Smooth muscle cell (in vitro differentiated cells): Measurements from ENCODE around the gene DEGS2. TPM values are rescaled to one million over a fixed set of nuclear protein-coding genes. Genes with fewer than 3 reads are reported as not detected.

ENCODE experiments used
- DNase-seq: peaks from one replicate; lab custom pipeline; 2025; ENCODE audit not compliant: unreplicated experiment; lab: John Stamatoyannopoulos, UW
- H2AFZ ChIP-seq: fragments of 200-600 bp; sonication (generic); 2 replicates; pipeline ENCODE4 v1.6.0; 2016; ENCODE audit warnings: antibody characterized with exemption, low read depth, mild to moderate bottlenecking
- H3F3A ChIP-seq: fragments of 200-600 bp; sonication (generic); 2 replicates; pipeline ENCODE4 v1.6.0; 2017; ENCODE audit warnings: antibody characterized with exemption, low read depth
- H3K27ac ChIP-seq: fragments of 200-600 bp; sonication (generic); 2 replicates; pipeline ENCODE4 v1.5.1; 2016; ENCODE audit warnings: low read depth, mild to moderate bottlenecking
- H3K27me3 ChIP-seq: fragments of 200-600 bp; sonication (generic); 2 replicates; pipeline ENCODE4 v1.6.1; 2016; ENCODE audit warnings: low read depth, mild to moderate bottlenecking
- H3K36me3 ChIP-seq: fragments of 200-600 bp; sonication (generic); 2 replicates; pipeline ENCODE4 v1.5.1; 2016; ENCODE audit warnings: low read depth
- H3K4me1 ChIP-seq: fragments of 200-600 bp; sonication (generic); 2 replicates; pipeline ENCODE4 v1.5.1; 2016; ENCODE audit warnings: low read depth
- H3K4me2 ChIP-seq: fragments of 200-600 bp; sonication (generic); 2 replicates; pipeline ENCODE4 v1.6.0; 2016; ENCODE audit warnings: mild to moderate bottlenecking
- H3K4me3 ChIP-seq: fragments of 200-600 bp; sonication (generic); 2 replicates; pipeline ENCODE4 v1.5.1; 2016; ENCODE audit warnings: mild to moderate bottlenecking
- H3K79me2 ChIP-seq: fragments of 200-600 bp; sonication (generic); 2 replicates; pipeline ENCODE4 v1.6.0; 2016; ENCODE audit warnings: low read depth, mild to moderate bottlenecking
- H3K9ac ChIP-seq: fragments of 200-600 bp; sonication (generic); 2 replicates; pipeline ENCODE4 v1.6.0; 2016; ENCODE audit warnings: low read depth
- H3K9me3 ChIP-seq: fragments of 200-600 bp; sonication (generic); replicated peaks from 2 replicates; pipeline ENCODE4 v1.5.1; 2016; ENCODE audit warnings: low read depth
- H4K20me1 ChIP-seq: fragments of 200-600 bp; sonication (generic); 2 replicates; pipeline ENCODE4 v1.6.0; 2016; ENCODE audit warnings: low read depth
- CTCF ChIP-seq: fragments of 200-600 bp; sonication (generic); IDR thresholded peaks from 2 replicates; pipeline ENCODE4 v1.5.1; 2017; ENCODE audit warnings: borderline replicate concordance, mild to moderate bottlenecking, antibody characterized with exemption; ENCODE audit not compliant: insufficient read depth, poor library complexity, severe bottlenecking
- WGBS: methylation state at CpG from one replicate; pipeline ENCODE4 v1.1.7; 2016; ENCODE audit warnings: low lambda C conversion rate; 5-methylcytosine and 5-hydroxymethylcytosine counted together
- polyA plus RNA-seq: library from polyadenylated mRNA; unstranded; fragments of >200 nt; fragmentation: Nextera tagmentation; extraction: Ambion mirVana; gene quantifications from 2 replicates; pipeline ENCODE4 v1.2.1, GENCODE V29; 2016
- total RNA-seq: library from RNA; depleted of rRNA; stranded (reverse); fragments of >200 nt; gene quantifications from 2 replicates; pipeline ENCODE4 v1.2.3, GENCODE V29; 2014

The DEGS2 gene
- total and polyA plus RNA-seq, 2 experiments from 2014 or later: 0.45 to 0.83 TPM

GRCh38 chr14:100127853-100128455 is 31.5 kb downstream of the DEGS2 start:
- no peaks in the 10 kb centered on the region for H4K20me1 ChIP-seq
- H3K9me3 ChIP-seq: no peaks in the 10 kb centered on the region
- H3K4me1 ChIP-seq: no peaks in the 10 kb centered on the region
- H3K4me3 ChIP-seq: no peak overlapping the region
- H3K79me2 ChIP-seq: no peaks in the 10 kb centered on the region
- H3K27ac ChIP-seq: no peak overlapping the region
- H3K36me3 ChIP-seq: no peaks in the 10 kb centered on the region
- no peak for TF ChIP-seq CTCF
- no peak overlapping the region for H2AFZ ChIP-seq
- no peak for DNase-seq
- no peaks in the 10 kb centered on the region for H3F3A ChIP-seq
- no peak overlapping the region for H3K9ac ChIP-seq
- no peaks in the 10 kb centered on the region for H3K27me3 ChIP-seq
- 98% methylated on average over 12 of the region's 12 CpGs for WGBS
- no peak overlapping the region for H3K4me2 ChIP-seq

- DNase-seq: no peak
- TF ChIP-seq CTCF: no peak
- H3F3A ChIP-seq: no peaks in the 10 kb centered on the region
- H3K79me2 ChIP-seq: no peaks in the 10 kb centered on the region
- H3K9ac ChIP-seq: no peak overlapping the region
- H3K4me3 ChIP-seq: no peak overlapping the region
- no peaks in the 10 kb centered on the region for H3K36me3 ChIP-seq
- no peak overlapping the region for H3K27ac ChIP-seq
- no peak overlapping the region for H2AFZ ChIP-seq
- H4K20me1 ChIP-seq: no peaks in the 10 kb centered on the region
- H3K27me3 ChIP-seq: no peaks in the 10 kb centered on the region
- 98% methylated on average over 13 of the region's 13 CpGs for WGBS
- H3K4me1 ChIP-seq: no peaks in the 10 kb centered on the region
- H3K9me3 ChIP-seq: no peaks in the 10 kb centered on the region
- no peak overlapping the region for H3K4me2 ChIP-seq
Observed at GRCh38 chr14:100126401-100126800, 33.0 kb downstream of the DEGS2 start.

DNA sequence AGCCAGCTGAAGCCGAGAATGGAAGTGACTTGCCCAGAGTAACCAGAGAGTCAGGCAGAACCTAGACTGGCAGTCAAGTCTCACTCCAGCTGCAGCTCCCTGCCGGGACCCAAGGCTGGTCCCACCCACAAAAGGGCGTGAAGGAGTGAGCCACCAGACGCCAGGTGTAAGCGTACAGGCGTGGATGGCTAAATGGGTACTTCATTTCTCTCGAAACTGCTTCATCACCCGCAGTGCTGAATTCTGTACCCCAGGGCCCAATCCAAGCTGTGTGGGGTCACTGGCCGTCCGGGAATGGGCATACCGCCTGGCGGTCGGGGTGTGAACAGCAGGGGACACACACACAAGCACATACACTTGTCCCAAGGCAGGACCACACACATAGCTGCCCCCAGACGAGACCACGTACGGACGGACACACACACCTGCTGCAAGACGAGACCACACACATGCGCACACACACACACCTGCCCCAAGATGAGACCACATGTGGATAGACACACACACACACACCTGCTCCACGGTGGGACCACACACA is 34.8 kb downstream of the DEGS2 start:
- Histone ChIP-seq H3K36me3 (no peaks in the 10 kb centered on the region), H2AFZ (no peak overlapping the region), H3K9me3 (no peaks in the 10 kb centered on the region), H3K27ac (no peak overlapping the region), H3K4me2 (no peak overlapping the region), H3F3A (no peaks in the 10 kb centered on the region), H3K9ac (no peak overlapping the region), H3K79me2 (no peaks in the 10 kb centered on the region), H4K20me1 (no peaks in the 10 kb centered on the region), H3K4me1 (no peaks in the 10 kb centered on the region), H3K4me3 (no peak overlapping the region), H3K27me3 (no peaks in the 10 kb centered on the region)
- WGBS: 96% methylated on average over 20 of the region's 20 CpGs
- no peak for DNase-seq
- TF ChIP-seq CTCF: no peak

GRCh38 chr14:100123618-100124017 is 35.8 kb downstream of the DEGS2 start:
- 100% methylated on average over 10 of the region's 10 CpGs for WGBS
- Histone ChIP-seq H3K79me2 (no peaks in the 10 kb centered on the region), H3K36me3 (no peaks in the 10 kb centered on the region), H3K9ac (no peak overlapping the region), H3K27ac (no peak overlapping the region), H3K27me3 (no peaks in the 10 kb centered on the region), H3F3A (no peaks in the 10 kb centered on the region), H4K20me1 (no peaks in the 10 kb centered on the region), H3K4me3 (no peak overlapping the region), H3K4me2 (no peak overlapping the region), H3K9me3 (no peaks in the 10 kb centered on the region), H2AFZ (no peak overlapping the region), H3K4me1 (no peaks in the 10 kb centered on the region)
- TF ChIP-seq CTCF: no peak
- DNase-seq: no peak
